Uterus (tissue), 2 donors: ENCODE data around the gene GIMAP6.

Source experiments
- CTCF ChIP-seq, 4 experiments: fragments of 200-600 bp in 2 of 4; fragments of 450-650 bp in 2 of 4; sonication (generic) in 2 of 4; IDR thresholded peaks; one replicate each; pipeline ENCODE4 v1.5.1; 2016 to 2019; ENCODE audit warnings: antibody characterized with exemption in 4 of 4, mild to moderate bottlenecking in 2 of 4, moderate library complexity in 1 of 4
- POLR2A ChIP-seq, 2 donors: fragments of 450-650 bp; IDR thresholded peaks; one replicate each; pipeline ENCODE4 v1.6.1; 2016; ENCODE audit warnings: antibody characterized with exemption in 2 of 2, mild to moderate bottlenecking in 1 of 2, moderate library complexity in 1 of 2

- TF ChIP-seq CTCF (IDR thresholded peaks at IDR 0.05) (no peak), POLR2A (IDR thresholded peaks at IDR 0.05) (no peak)
These were observed 33.7 kb upstream of the GIMAP6 start for GRCh38 chr7:150665896-150666295.
